ENCODE results near the gene LHX5.
"Not testable (repeated sequence)": the region's sequence is repeated elsewhere in the genome, so short reads cannot be mapped to it uniquely, and the experiment has no call there.

Gene LHX5

GRCh38 chr12:113498490-113498889, 26.8 kb upstream of the LHX5 start:
- WGBS, 2 experiments (ENCODE audit: insufficient coverage in 2 of 2) = 88 to 92% methylated on average over 3 of the region's 4 CpGs
- Histone ChIP-seq H3K27ac (ENCODE audit: low read depth, low read length, severe bottlenecking) (no peak overlapping the region), H3K9me3 (ENCODE audit: control insufficient read depth, low read length) (no peaks in the 10 kb centered on the region), H3K4me3 (ENCODE audit: extremely low read depth, insufficient read depth, low read length, poor library complexity, severe bottlenecking) (no peak overlapping the region), H3K36me3 (ENCODE audit: control insufficient read depth, insufficient read depth, low read length) (no peaks in the 10 kb centered on the region), H3K4me1 (ENCODE audit: control insufficient read depth, insufficient read depth, low read length, poor library complexity, severe bottlenecking) (no peaks in the 10 kb centered on the region)

- H3K4me3 ChIP-seq (ENCODE audit: extremely low read depth, insufficient read depth, low read length, poor library complexity, severe bottlenecking) = no peak overlapping the region
- no peaks in the 10 kb centered on the region for H3K36me3 ChIP-seq (ENCODE audit: control insufficient read depth, insufficient read depth, low read length)
- 81 to 91% methylated on average over 7 of the region's 7 CpGs for WGBS, 2 experiments (ENCODE audit: insufficient coverage in 2 of 2)
- no peak overlapping the region for H3K27ac ChIP-seq (ENCODE audit: low read depth, low read length, severe bottlenecking)
- H3K4me1 ChIP-seq (ENCODE audit: control insufficient read depth, insufficient read depth, low read length, poor library complexity, severe bottlenecking) = no peaks in the 10 kb centered on the region
- no peaks in the 10 kb centered on the region for H3K9me3 ChIP-seq (ENCODE audit: control insufficient read depth, low read length)
Measured at GRCh38 chr12:113497693-113498092, 26.0 kb upstream of the LHX5 start.

GRCh38 chr12:113495941-113496340, 24.3 kb upstream of the LHX5 start:
- H3K4me3 ChIP-seq (ENCODE audit: extremely low read depth, insufficient read depth, low read length, poor library complexity, severe bottlenecking); H3K36me3 ChIP-seq (ENCODE audit: control insufficient read depth, insufficient read depth, low read length); H3K27ac ChIP-seq (ENCODE audit: low read depth, low read length, severe bottlenecking); H3K4me1 ChIP-seq (ENCODE audit: control insufficient read depth, insufficient read depth, low read length, poor library complexity, severe bottlenecking); H3K9me3 ChIP-seq (ENCODE audit: control insufficient read depth, low read length): not testable (repeated sequence)
- 69 to 72% methylated on average over 5 of the region's 6 CpGs for WGBS, 2 experiments (ENCODE audit: insufficient coverage in 2 of 2)

GRCh38 chr12:113488322-113488721, 16.7 kb upstream of the LHX5 start:
- H3K36me3 ChIP-seq (ENCODE audit: control insufficient read depth, insufficient read depth, low read length) = no peaks in the 10 kb centered on the region
- 94 to 100% methylated on average over 2 to 3 of the region's 3 CpGs for WGBS, 2 experiments (ENCODE audit: insufficient coverage in 2 of 2)

GRCh38 chr12:113486722-113487121, 15.1 kb upstream of the LHX5 start:
- no peak overlapping the region for H3K4me3 ChIP-seq (ENCODE audit: extremely low read depth, insufficient read depth, low read length, poor library complexity, severe bottlenecking)
- no peaks in the 10 kb centered on the region for H3K4me1 ChIP-seq (ENCODE audit: control insufficient read depth, insufficient read depth, low read length, poor library complexity, severe bottlenecking)
- H3K36me3 ChIP-seq (ENCODE audit: control insufficient read depth, insufficient read depth, low read length) = no peaks in the 10 kb centered on the region
- H3K9me3 ChIP-seq (ENCODE audit: control insufficient read depth, low read length) = no peaks in the 10 kb centered on the region
- 43 to 67% methylated on average over 4 of the region's 4 CpGs for WGBS, 2 experiments (ENCODE audit: insufficient coverage in 2 of 2)
- H3K27ac ChIP-seq (ENCODE audit: low read depth, low read length, severe bottlenecking) = no peak overlapping the region

More at GRCh38 chr12:113488322-113488721, 16.7 kb upstream of the LHX5 start:
- Histone ChIP-seq H3K9me3 (ENCODE audit: control insufficient read depth, low read length) (no peaks in the 10 kb centered on the region), H3K27ac (ENCODE audit: low read depth, low read length, severe bottlenecking) (no peak overlapping the region), H3K4me3 (ENCODE audit: extremely low read depth, insufficient read depth, low read length, poor library complexity, severe bottlenecking) (no peak overlapping the region), H3K4me1 (ENCODE audit: control insufficient read depth, insufficient read depth, low read length, poor library complexity, severe bottlenecking) (no peaks in the 10 kb centered on the region)

GRCh38 chr12:113485330-113485729, 13.7 kb upstream of the LHX5 start:
- 6 to 17% methylated on average over 2 of the region's 2 CpGs for WGBS, 2 experiments (ENCODE audit: insufficient coverage in 2 of 2)
- Histone ChIP-seq H3K4me3 (ENCODE audit: extremely low read depth, insufficient read depth, low read length, poor library complexity, severe bottlenecking) (no peak overlapping the region), H3K9me3 (ENCODE audit: control insufficient read depth, low read length) (no peaks in the 10 kb centered on the region), H3K27ac (ENCODE audit: low read depth, low read length, severe bottlenecking) (no peak overlapping the region), H3K36me3 (ENCODE audit: control insufficient read depth, insufficient read depth, low read length) (no peaks in the 10 kb centered on the region), H3K4me1 (ENCODE audit: control insufficient read depth, insufficient read depth, low read length, poor library complexity, severe bottlenecking) (no peaks in the 10 kb centered on the region)

- no peak overlapping the region for H3K4me3 ChIP-seq (ENCODE audit: extremely low read depth, insufficient read depth, low read length, poor library complexity, severe bottlenecking)
- H3K4me1 ChIP-seq (ENCODE audit: control insufficient read depth, insufficient read depth, low read length, poor library complexity, severe bottlenecking) = peaks cover 4% of the 10 kb centered on the region
- H3K27ac ChIP-seq (ENCODE audit: low read depth, low read length, severe bottlenecking) = no peak overlapping the region
- no peaks in the 10 kb centered on the region for H3K9me3 ChIP-seq (ENCODE audit: control insufficient read depth, low read length)
- no peaks in the 10 kb centered on the region for H3K36me3 ChIP-seq (ENCODE audit: control insufficient read depth, insufficient read depth, low read length)
- 0 to 17% methylated on average over 1 of the region's 1 CpG for WGBS, 2 experiments (ENCODE audit: insufficient coverage in 2 of 2)
Measured at GRCh38 chr12:113482334-113482733, 10.7 kb upstream of the LHX5 start.

- H3K4me1 ChIP-seq (ENCODE audit: control insufficient read depth, insufficient read depth, low read length, poor library complexity, severe bottlenecking) = peaks cover 8% of the 10 kb centered on the region
- H3K36me3 ChIP-seq (ENCODE audit: control insufficient read depth, insufficient read depth, low read length) = no peaks in the 10 kb centered on the region
- no peak overlapping the region for H3K27ac ChIP-seq (ENCODE audit: low read depth, low read length, severe bottlenecking)
- H3K4me3 ChIP-seq (ENCODE audit: extremely low read depth, insufficient read depth, low read length, poor library complexity, severe bottlenecking) = no peak overlapping the region
- no peaks in the 10 kb centered on the region for H3K9me3 ChIP-seq (ENCODE audit: control insufficient read depth, low read length)
- WGBS, 2 experiments (ENCODE audit: insufficient coverage in 2 of 2) = 16 to 30% methylated on average over 3 of the region's 9 CpGs
Measured at GRCh38 chr12:113480336-113480971, 8.8 kb upstream of the LHX5 start.

GRCh38 chr12:113479590-113480335, 8.1 kb upstream of the LHX5 start:
- Histone ChIP-seq H3K4me3 (ENCODE audit: extremely low read depth, insufficient read depth, low read length, poor library complexity, severe bottlenecking) (no peak overlapping the region), H3K4me1 (ENCODE audit: control insufficient read depth, insufficient read depth, low read length, poor library complexity, severe bottlenecking) (peaks cover 8% of the 10 kb centered on the region), H3K27ac (ENCODE audit: low read depth, low read length, severe bottlenecking) (no peak overlapping the region), H3K9me3 (ENCODE audit: control insufficient read depth, low read length) (no peaks in the 10 kb centered on the region), H3K36me3 (ENCODE audit: control insufficient read depth, insufficient read depth, low read length) (no peaks in the 10 kb centered on the region)
- 0 to 1% methylated on average over 41 to 48 of the region's 61 CpGs for WGBS, 2 experiments (ENCODE audit: insufficient coverage in 2 of 2)

GRCh38 chr12:113479216-113479589, 7.5 kb upstream of the LHX5 start:
- Histone ChIP-seq H3K4me3 (ENCODE audit: extremely low read depth, insufficient read depth, low read length, poor library complexity, severe bottlenecking) (no peak overlapping the region), H3K27ac (ENCODE audit: low read depth, low read length, severe bottlenecking) (no peak overlapping the region)
- WGBS, 2 experiments (ENCODE audit: insufficient coverage in 2 of 2) = 0 to 6% methylated on average over 2 to 6 of the region's 11 CpGs

GRCh38 chr12:113478351-113479011, 6.8 kb upstream of the LHX5 start:
- H3K4me1 ChIP-seq (ENCODE audit: control insufficient read depth, insufficient read depth, low read length, poor library complexity, severe bottlenecking) = peaks cover 8% of the 10 kb centered on the region
- WGBS, 2 experiments (ENCODE audit: insufficient coverage in 2 of 2) = 0% methylated on average over 5 to 12 of the region's 41 CpGs
- no peak overlapping the region for H3K27ac ChIP-seq (ENCODE audit: low read depth, low read length, severe bottlenecking)
- H3K36me3 ChIP-seq (ENCODE audit: control insufficient read depth, insufficient read depth, low read length) = no peaks in the 10 kb centered on the region
- no peaks in the 10 kb centered on the region for H3K9me3 ChIP-seq (ENCODE audit: control insufficient read depth, low read length)
- H3K4me3 ChIP-seq (ENCODE audit: extremely low read depth, insufficient read depth, low read length, poor library complexity, severe bottlenecking) = no peak overlapping the region

More at GRCh38 chr12:113479216-113479589, 7.5 kb upstream of the LHX5 start:
- Histone ChIP-seq H3K4me1 (ENCODE audit: control insufficient read depth, insufficient read depth, low read length, poor library complexity, severe bottlenecking) (peaks cover 8% of the 10 kb centered on the region), H3K9me3 (ENCODE audit: control insufficient read depth, low read length) (no peaks in the 10 kb centered on the region), H3K36me3 (ENCODE audit: control insufficient read depth, insufficient read depth, low read length) (no peaks in the 10 kb centered on the region)

All from mesodermal cell (in vitro differentiated cells).